ENCODE measurements around the gene STK39. TPM values are rescaled to one million over a fixed set of nuclear protein-coding genes. Genes with fewer than 3 reads are reported as not detected.

The STK39 gene
- total and polyA plus RNA-seq, 9 of the 15 experiments (the other 6 are each of a cell fraction or from before 2014, with no cell fraction given): 0.19 to 0.76 (median 0.51) TPM

DNA sequence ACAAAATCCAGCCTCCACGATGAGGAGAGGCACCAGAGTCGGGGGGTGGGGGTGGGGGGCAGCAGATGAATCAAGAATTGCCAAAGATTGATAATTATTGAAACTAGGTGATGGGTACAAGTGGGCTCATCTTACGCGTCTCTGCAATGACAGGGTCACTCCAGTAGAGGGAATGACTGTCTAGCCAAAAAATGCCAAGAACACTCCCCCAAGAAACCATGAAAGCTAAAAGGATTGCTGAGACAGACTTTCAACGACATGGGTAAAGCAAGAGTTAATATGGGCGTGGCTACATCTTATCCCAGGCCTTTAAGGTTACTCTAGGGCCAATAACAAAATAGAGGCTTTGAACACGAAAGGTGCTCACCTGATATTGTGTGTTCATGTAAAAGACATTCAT, 86.5 kb downstream of the STK39 start (continued):
- TF ChIP-seq, protein P1, sequence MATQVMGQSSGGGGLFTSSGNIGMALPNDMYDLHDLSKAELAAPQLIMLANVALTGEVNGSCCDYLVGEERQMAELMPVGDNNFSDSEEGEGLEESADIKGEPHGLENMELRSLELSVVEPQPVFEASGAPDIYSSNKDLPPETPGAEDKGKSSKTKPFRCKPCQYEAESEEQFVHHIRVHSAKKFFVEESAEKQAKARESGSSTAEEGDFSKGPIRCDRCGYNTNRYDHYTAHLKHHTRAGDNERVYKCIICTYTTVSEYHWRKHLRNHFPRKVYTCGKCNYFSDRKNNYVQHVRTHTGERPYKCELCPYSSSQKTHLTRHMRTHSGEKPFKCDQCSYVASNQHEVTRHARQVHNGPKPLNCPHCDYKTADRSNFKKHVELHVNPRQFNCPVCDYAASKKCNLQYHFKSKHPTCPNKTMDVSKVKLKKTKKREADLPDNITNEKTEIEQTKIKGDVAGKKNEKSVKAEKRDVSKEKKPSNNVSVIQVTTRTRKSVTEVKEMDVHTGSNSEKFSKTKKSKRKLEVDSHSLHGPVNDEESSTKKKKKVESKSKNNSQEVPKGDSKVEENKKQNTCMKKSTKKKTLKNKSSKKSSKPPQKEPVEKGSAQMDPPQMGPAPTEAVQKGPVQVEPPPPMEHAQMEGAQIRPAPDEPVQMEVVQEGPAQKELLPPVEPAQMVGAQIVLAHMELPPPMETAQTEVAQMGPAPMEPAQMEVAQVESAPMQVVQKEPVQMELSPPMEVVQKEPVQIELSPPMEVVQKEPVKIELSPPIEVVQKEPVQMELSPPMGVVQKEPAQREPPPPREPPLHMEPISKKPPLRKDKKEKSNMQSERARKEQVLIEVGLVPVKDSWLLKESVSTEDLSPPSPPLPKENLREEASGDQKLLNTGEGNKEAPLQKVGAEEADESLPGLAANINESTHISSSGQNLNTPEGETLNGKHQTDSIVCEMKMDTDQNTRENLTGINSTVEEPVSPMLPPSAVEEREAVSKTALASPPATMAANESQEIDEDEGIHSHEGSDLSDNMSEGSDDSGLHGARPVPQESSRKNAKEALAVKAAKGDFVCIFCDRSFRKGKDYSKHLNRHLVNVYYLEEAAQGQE (IDR thresholded peaks at IDR 0.05; ENCODE audit: borderline replicate concordance): 0 out of 2 replicates have a peak, but pooled peaks have one; percentile 13
- TF ChIP-seq, protein P1 (CRISPR knock-in tag; IDR thresholded peaks at IDR 0.05; ENCODE audit: low read depth): no peak
- no peak for TF ChIP-seq MECOM (CRISPR knock-in tag; IDR thresholded peaks at IDR 0.05)
- TF ChIP-seq, protein P2, sequence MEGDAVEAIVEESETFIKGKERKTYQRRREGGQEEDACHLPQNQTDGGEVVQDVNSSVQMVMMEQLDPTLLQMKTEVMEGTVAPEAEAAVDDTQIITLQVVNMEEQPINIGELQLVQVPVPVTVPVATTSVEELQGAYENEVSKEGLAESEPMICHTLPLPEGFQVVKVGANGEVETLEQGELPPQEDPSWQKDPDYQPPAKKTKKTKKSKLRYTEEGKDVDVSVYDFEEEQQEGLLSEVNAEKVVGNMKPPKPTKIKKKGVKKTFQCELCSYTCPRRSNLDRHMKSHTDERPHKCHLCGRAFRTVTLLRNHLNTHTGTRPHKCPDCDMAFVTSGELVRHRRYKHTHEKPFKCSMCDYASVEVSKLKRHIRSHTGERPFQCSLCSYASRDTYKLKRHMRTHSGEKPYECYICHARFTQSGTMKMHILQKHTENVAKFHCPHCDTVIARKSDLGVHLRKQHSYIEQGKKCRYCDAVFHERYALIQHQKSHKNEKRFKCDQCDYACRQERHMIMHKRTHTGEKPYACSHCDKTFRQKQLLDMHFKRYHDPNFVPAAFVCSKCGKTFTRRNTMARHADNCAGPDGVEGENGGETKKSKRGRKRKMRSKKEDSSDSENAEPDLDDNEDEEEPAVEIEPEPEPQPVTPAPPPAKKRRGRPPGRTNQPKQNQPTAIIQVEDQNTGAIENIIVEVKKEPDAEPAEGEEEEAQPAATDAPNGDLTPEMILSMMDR (IDR thresholded peaks at IDR 0.05 in 2 of 3, conservative IDR thresholded peaks at IDR 0.05 in 1 of 3; ENCODE audit: insufficient read depth in 2 of 3, low read depth in 1 of 3, low read length in 3 of 3): peak; percentile 30 to 47 (median 46); a peak in 4 of 6 replicates
- peak; percentile 26 to 56; a peak in 2 of 4 replicates for TF ChIP-seq RAD21 (CRISPR knock-in tag; conservative IDR thresholded peaks at IDR 0.05 in 1 of 2, IDR thresholded peaks at IDR 0.05 in 1 of 2)
- TF ChIP-seq TARDBP (IDR thresholded peaks at IDR 0.05): no peak

Data from K562 (cell line).